Activated CD8-positive, alpha-beta T cell treated with anti-CD3 and anti-CD28 coated beads for 36 hours (primary cell): Measurements from ENCODE around the gene HS1BP3. TPM values are rescaled to one million over a fixed set of nuclear protein-coding genes. Genes with fewer than 3 reads are reported as not detected.

ENCODE experiments used
- ATAC-seq: fragments of 200-7000 bp; cut with Tn5 transposase; one replicate; pipeline ENCODE4 v1.10.0; 2021; ENCODE audit warnings: mild to moderate bottlenecking, moderate library complexity
- CTCF ChIA-PET: fragments of 350-600 bp; sonication (Branson Sonifier 250); formaldehyde crosslinking; loops from one replicate; lab custom pipeline; 2021; ENCODE audit warnings: antibody characterized with exemption; lab: Charles Lee
- POLR2A ChIA-PET: fragments of 350-600 bp; sonication (Branson Sonifier 250); formaldehyde crosslinking; loops from one replicate; lab custom pipeline; 2021; ENCODE audit warnings: antibody characterized with exemption; lab: Charles Lee
- DNase-seq: peaks from one replicate; pipeline ENCODE4 v3.0.0-alpha.2; 2020
- H3K27ac Mint-ChIP-seq: one replicate; pipeline ENCODE4 v1.8.0; 2021; ENCODE audit warnings: mild to moderate bottlenecking, mixed read lengths
- H3K27me3 Mint-ChIP-seq: one replicate; pipeline ENCODE4 v1.8.0; 2021; ENCODE audit warnings: mixed read lengths
- H3K36me3 Mint-ChIP-seq: one replicate; pipeline ENCODE4 v1.8.0; 2021; ENCODE audit warnings: low read depth, mixed read lengths
- H3K4me1 Mint-ChIP-seq: one replicate; pipeline ENCODE4 v1.8.0; 2021; ENCODE audit warnings: low read depth, mixed read lengths
- H3K4me3 Mint-ChIP-seq: one replicate; pipeline ENCODE4 v1.8.0; 2021; ENCODE audit warnings: mild to moderate bottlenecking, moderate library complexity, mixed read lengths
- H3K9me3 Mint-ChIP-seq: one replicate; pipeline ENCODE4 v1.8.0; 2021; ENCODE audit warnings: mixed read lengths
- intact Hi-C: fragments of 100-400 bp; cut with micrococcal nuclease; formaldehyde crosslinking; loops from one replicate; pipeline ENCODE4 v1.10.0; 2022
- total RNA-seq, 2 experiments: library from RNA; stranded (reverse); gene quantifications; one replicate each; pipeline ENCODE4 v1.2.3, GENCODE V29; 2021
- TF ChIP-seq, protein P1 (sequence below): fragments of 200-600 bp; IDR thresholded peaks from one replicate; pipeline ENCODE4 v1.8.0; 2022; ENCODE audit warnings: antibody characterized with exemption, mild to moderate bottlenecking

HS1BP3 gene
- total RNA-seq, 2 experiments from 2014 or later = 6.5 to 7.9 TPM

DNA sequence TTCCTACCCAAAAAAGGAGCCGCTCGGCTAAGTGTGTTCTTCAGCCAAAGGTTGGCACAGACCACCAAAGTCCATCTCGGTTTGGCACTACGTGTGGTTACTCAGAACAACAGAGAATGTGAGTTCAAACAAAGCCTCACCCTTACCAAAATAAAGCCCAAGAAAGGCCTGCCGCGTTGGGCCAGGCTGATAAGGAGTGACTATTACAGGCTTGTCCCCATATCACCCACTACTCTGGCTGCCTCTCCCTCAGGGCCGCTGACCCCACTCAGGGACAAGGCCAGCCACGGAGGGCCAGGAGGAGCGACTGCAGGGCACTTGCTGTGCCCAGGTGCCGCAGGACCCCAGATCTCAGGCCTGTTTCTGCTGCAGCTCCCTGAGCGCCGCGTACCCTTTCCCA lies 13.8 kb downstream of the HS1BP3 start:
- Mint-ChIP-seq H3K27me3 (no peaks in the 10 kb centered on the region), H3K4me3 (no peak overlapping the region), H3K36me3 (peaks cover 2% of the 10 kb centered on the region), H3K27ac (no peak overlapping the region), H3K4me1 (peaks cover 2% of the 10 kb centered on the region), H3K9me3 (no peaks in the 10 kb centered on the region)
- intact Hi-C loops = no loop called here
- ATAC-seq = no peak
- CTCF ChIA-PET = interaction anchor here (1.5 to 7.6 kb wide), 2 partner anchors 190 to 198 kb away, joined by 10 to 113 read pairs; partner anchors contain the start of gene RHOB
- POLR2A ChIA-PET = no interaction called here
- TF ChIP-seq, protein P1, sequence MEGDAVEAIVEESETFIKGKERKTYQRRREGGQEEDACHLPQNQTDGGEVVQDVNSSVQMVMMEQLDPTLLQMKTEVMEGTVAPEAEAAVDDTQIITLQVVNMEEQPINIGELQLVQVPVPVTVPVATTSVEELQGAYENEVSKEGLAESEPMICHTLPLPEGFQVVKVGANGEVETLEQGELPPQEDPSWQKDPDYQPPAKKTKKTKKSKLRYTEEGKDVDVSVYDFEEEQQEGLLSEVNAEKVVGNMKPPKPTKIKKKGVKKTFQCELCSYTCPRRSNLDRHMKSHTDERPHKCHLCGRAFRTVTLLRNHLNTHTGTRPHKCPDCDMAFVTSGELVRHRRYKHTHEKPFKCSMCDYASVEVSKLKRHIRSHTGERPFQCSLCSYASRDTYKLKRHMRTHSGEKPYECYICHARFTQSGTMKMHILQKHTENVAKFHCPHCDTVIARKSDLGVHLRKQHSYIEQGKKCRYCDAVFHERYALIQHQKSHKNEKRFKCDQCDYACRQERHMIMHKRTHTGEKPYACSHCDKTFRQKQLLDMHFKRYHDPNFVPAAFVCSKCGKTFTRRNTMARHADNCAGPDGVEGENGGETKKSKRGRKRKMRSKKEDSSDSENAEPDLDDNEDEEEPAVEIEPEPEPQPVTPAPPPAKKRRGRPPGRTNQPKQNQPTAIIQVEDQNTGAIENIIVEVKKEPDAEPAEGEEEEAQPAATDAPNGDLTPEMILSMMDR = no peak
- DNase-seq = no peak

DNA sequence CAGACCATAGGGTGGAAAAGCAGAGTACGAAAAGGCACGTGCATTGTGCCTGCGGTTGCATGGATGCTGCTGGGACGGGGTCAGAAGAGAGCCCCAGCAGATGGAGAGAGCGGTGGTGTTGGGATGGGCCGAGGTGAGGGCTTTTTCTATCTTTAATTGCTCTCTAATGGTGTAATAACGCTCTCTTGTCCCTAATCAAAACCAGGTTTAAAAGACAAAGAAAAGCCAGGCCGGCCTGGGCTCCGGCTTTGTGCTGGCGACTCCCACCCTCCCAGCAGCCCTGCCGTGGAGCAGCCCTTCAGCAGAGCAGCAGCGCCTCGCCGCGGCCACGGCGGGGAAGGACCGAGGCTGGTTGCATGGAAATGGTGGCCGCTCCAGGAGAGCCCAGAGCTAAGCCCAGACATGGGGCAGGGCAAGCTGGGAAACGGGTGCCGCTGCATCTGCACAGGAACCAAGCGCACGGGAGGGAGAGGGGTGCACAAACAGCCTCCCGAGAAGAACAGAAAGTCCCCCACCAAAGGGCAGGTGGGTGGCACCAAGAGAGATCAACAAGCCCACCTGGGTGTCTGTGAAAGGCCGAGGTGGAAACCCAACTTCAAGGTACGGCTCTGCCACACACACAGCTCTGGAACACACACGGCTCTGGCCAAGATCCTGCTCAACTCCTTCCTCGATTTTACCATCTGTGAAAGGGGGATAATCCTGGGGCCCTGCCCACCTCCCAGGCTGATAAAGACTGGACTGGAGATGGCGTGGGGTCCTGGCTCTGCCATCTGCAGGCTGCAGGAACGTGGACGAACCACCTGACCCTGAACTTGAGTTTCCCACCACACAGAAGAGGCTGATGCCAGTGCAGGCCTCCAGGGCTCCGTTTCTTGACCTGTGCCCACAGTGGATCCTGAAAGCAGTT lies 15.0 kb downstream of the HS1BP3 start:
- peak; percentile 98 for ATAC-seq
- Mint-ChIP-seq H3K4me3 (no peak overlapping the region), H3K27me3 (no peaks in the 10 kb centered on the region), H3K36me3 (peaks cover 2% of the 10 kb centered on the region), H3K9me3 (no peaks in the 10 kb centered on the region), H3K4me1 (peaks cover 2% of the 10 kb centered on the region), H3K27ac (no peak overlapping the region)
- CTCF ChIA-PET = interaction anchor here (0.7 to 2.7 kb wide), 15 partner anchors 8 to 309 kb away, joined by 3 to 21 read pairs (median 4); partner anchors contain the start of gene RHOB
- peak; percentile 71 for DNase-seq
- POLR2A ChIA-PET = no interaction called here
- intact Hi-C loops = no loop called here
- TF ChIP-seq, protein P1 = peak; percentile 70

DNA sequence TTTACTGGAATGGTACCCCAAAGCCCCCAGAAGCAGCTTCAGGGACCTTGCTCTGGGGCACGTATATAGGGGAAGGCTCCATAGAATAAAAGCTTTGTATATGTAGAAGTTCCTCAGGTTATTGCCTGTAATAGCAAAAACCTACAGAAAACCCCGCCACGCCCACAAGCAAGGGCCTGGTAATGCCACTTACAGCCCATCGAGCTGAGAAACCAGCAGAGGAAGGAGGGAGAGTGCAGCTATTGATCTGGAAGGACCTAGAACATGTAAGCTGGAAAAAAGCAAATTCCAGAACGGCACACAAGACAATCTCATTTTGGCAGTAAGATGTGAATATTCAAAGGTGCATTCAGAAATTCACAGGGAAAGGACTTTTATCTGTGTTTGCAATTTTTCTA lies 15.8 kb downstream of the HS1BP3 start:
- POLR2A ChIA-PET = no interaction called here
- CTCF ChIA-PET = interaction anchor here (0.7 to 2.7 kb wide), 15 partner anchors 8 to 236 kb away, joined by 3 to 21 read pairs (median 4); partner anchors contain the start of gene RHOB
- DNase-seq (no peak), ATAC-seq (no peak)
- intact Hi-C loops = no loop called here
- TF ChIP-seq, protein P1 = no peak
- no peak overlapping the region for H3K4me3 Mint-ChIP-seq
- no peaks in the 10 kb centered on the region for H3K9me3 Mint-ChIP-seq
- no peak overlapping the region for H3K27ac Mint-ChIP-seq
- H3K4me1 Mint-ChIP-seq = peaks cover 2% of the 10 kb centered on the region
- no peaks in the 10 kb centered on the region for H3K27me3 Mint-ChIP-seq
- peaks cover 2% of the 10 kb centered on the region for H3K36me3 Mint-ChIP-seq

DNA sequence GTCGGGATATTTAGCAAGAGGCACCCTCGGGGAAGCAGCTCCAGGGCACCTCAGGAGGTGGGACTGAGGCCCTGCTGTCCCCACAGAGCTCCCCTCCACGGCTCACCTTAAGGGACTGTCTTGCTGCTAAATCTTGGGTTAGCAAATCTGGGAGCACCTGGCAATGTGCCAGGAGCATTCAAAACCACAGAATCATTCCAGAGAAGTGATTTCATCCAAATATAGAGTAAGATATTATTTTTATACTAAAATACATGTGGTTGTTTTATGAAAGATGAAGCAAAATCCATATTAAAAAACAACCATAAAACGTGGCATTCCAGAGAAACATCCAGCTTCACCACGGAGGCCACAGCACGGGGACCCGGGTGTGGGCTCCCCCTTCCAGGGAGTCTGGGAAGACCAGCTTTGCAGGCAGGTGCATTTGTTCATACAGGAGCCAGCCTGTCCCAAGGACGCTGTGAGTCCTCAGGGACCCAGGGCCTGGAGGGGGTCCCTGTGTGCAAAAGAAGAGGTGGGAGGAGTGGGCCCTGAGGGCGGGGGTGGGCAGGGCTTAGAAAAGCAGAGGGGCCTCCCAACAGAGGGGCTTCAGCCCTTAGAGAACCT lies 16.3 kb downstream of the HS1BP3 start:
- no peaks in the 10 kb centered on the region for H3K27me3 Mint-ChIP-seq
- TF ChIP-seq, protein P1 = no peak
- no peaks in the 10 kb centered on the region for H3K9me3 Mint-ChIP-seq
- peaks cover 2% of the 10 kb centered on the region for H3K4me1 Mint-ChIP-seq
- H3K4me3 Mint-ChIP-seq = no peak overlapping the region
- ChIA-PET CTCF (interaction anchor here (0.7 to 2.7 kb wide), 13 partner anchors 8 to 215 kb away, joined by 3 to 21 read pairs (median 4); partner anchors contain the start of gene RHOB), POLR2A (interaction anchor here (0.7 kb wide), 1 partner anchor 176 kb away, joined by 3 read pairs; no protein-coding TSS in a partner anchor)
- intact Hi-C loops = no loop called here
- H3K36me3 Mint-ChIP-seq = peaks cover 2% of the 10 kb centered on the region
- no peak for ATAC-seq
- no peak for DNase-seq
- no peak overlapping the region for H3K27ac Mint-ChIP-seq
